Measurements from ENCODE around the gene SH3BP1. TPM values are rescaled to one million over a fixed set of nuclear protein-coding genes. Genes with fewer than 3 reads are reported as not detected.
A peak's percentile ranks its signal among the peaks of the same experiment; 100 is the strongest.

Gene SH3BP1
- total RNA-seq, 6 experiments from 2014 or later = 15.9 to 26.3 (median 23.0) TPM

- Mint-ChIP-seq H3K27ac (peak overlapping the region; percentile 89), H3K9me3 (no peaks in the 10 kb centered on the region), H3K27me3 (ENCODE audit: insufficient read depth) (peaks cover 4% of the 10 kb centered on the region), H3K4me3 (peak overlapping the region; percentile 36; the same call in 1 of the 2 replicates), H3K4me1 (ENCODE audit: low read depth) (peaks cover 39% of the 10 kb centered on the region), H3K36me3 (ENCODE audit: low read depth) (no peaks in the 10 kb centered on the region)
- no peak for TF ChIP-seq CTCF (IDR thresholded peaks at IDR 0.05)
- no peak for DNase-seq
These were observed 6.3 kb upstream of the SH3BP1 start for GRCh38 chr22:37633089-37633624.

GRCh38 chr22:37633625-37634416, 5.6 kb upstream of the SH3BP1 start:
- Mint-ChIP-seq H3K27ac (peak overlapping the region; percentile 89), H3K4me3 (peak overlapping the region; percentile 66), H3K9me3 (no peaks in the 10 kb centered on the region), H3K36me3 (ENCODE audit: low read depth) (no peaks in the 10 kb centered on the region), H3K27me3 (ENCODE audit: insufficient read depth) (peaks cover 6% of the 10 kb centered on the region), H3K4me1 (ENCODE audit: low read depth) (peaks cover 45% of the 10 kb centered on the region)
- TF ChIP-seq CTCF (IDR thresholded peaks at IDR 0.05) = peak; percentile 23; the same call in 1 of the 2 replicates
- peak; percentile 66 for DNase-seq

- peak; percentile 39; the same call in 1 of the 2 replicates for TF ChIP-seq CTCF (IDR thresholded peaks at IDR 0.05)
- peaks cover 47% of the 10 kb centered on the region for H3K4me1 Mint-ChIP-seq (ENCODE audit: low read depth)
- H3K27me3 Mint-ChIP-seq (ENCODE audit: insufficient read depth) = peaks cover 6% of the 10 kb centered on the region
- no peaks in the 10 kb centered on the region for H3K9me3 Mint-ChIP-seq
- H3K36me3 Mint-ChIP-seq (ENCODE audit: low read depth) = no peaks in the 10 kb centered on the region
- peak overlapping the region; percentile 66; the same call in 1 of the 2 replicates for H3K4me3 Mint-ChIP-seq
- peak overlapping the region; percentile 89 for H3K27ac Mint-ChIP-seq
- no peak for DNase-seq
These were observed 5.0 kb upstream of the SH3BP1 start for GRCh38 chr22:37634417-37634924.

GRCh38 chr22:37635157-37635556, 4.3 kb upstream of the SH3BP1 start:
- TF ChIP-seq CTCF (IDR thresholded peaks at IDR 0.05) = no peak
- peaks cover 47% of the 10 kb centered on the region for H3K4me1 Mint-ChIP-seq (ENCODE audit: low read depth)
- H3K27me3 Mint-ChIP-seq (ENCODE audit: insufficient read depth) = peaks cover 6% of the 10 kb centered on the region
- H3K9me3 Mint-ChIP-seq = no peaks in the 10 kb centered on the region
- no peak overlapping the region for H3K4me3 Mint-ChIP-seq
- no peaks in the 10 kb centered on the region for H3K36me3 Mint-ChIP-seq (ENCODE audit: low read depth)
- no peak for DNase-seq
- H3K27ac Mint-ChIP-seq = no peak overlapping the region; the same call in 1 of the 2 replicates

GRCh38 chr22:37636186-37636948, 3.1 kb upstream of the SH3BP1 start:
- no peak overlapping the region for H3K4me3 Mint-ChIP-seq
- no peaks in the 10 kb centered on the region for H3K36me3 Mint-ChIP-seq (ENCODE audit: low read depth)
- H3K9me3 Mint-ChIP-seq = no peaks in the 10 kb centered on the region
- peaks cover 6% of the 10 kb centered on the region for H3K27me3 Mint-ChIP-seq (ENCODE audit: insufficient read depth)
- TF ChIP-seq CTCF (IDR thresholded peaks at IDR 0.05) = peak; percentile 65
- H3K4me1 Mint-ChIP-seq (ENCODE audit: low read depth) = peaks cover 53% of the 10 kb centered on the region
- peak; percentile 80 for DNase-seq
- H3K27ac Mint-ChIP-seq = peak overlapping the region; percentile 66
